HepG2 (cell line): ENCODE measurements around the gene DRAP1. TPM values are rescaled to one million over a fixed set of nuclear protein-coding genes. Genes with fewer than 3 reads are reported as not detected.

Experiments used
- ATAC-seq: fragments of 200-7000 bp; cut with Tn5 transposase; 3 replicates; pipeline ENCODE4 v1.9.1; 2020; ENCODE audit warnings: mild to moderate bottlenecking, moderate library complexity
- BruUV-seq: library from RNA; stranded (reverse); fragments of 400-500 nt; replicated peaks from 2 replicates; lab custom pipeline; 2021; lab: Mats Ljungman, UMichigan
- CTCF ChIA-PET: fragments of 300-600 bp; formaldehyde crosslinking; extraction: SDS; loops from one replicate; lab custom pipeline; 2021; ENCODE audit warnings: low total read pairs, inconsistent platforms, low intra/inter-chr PET ratio; lab: Yijun Ruan, JAX
- POLR2A ChIA-PET: fragments of 350-600 bp; sonication (Branson Sonifier 250); formaldehyde crosslinking; loops from one replicate; lab custom pipeline; 2020; ENCODE audit warnings: antibody characterized with exemption, inconsistent platforms; lab: Yijun Ruan, JAX
- DNase-seq: peaks from one replicate; pipeline ENCODE4 v3.0.0-alpha.2; 2015; ENCODE audit warnings: low spot score
- FAIRE-seq: peaks from 3 replicates; lab custom pipeline; 2011; peaks lifted over from hg19 to GRCh38; lab: Jason Lieb, UNC
- H2AFZ ChIP-seq: one replicate; pipeline ENCODE4 v1.6.1; 2011; ENCODE audit warnings: low read length, inconsistent platforms
- H3K27ac ChIP-seq: fragments of 300-600 bp; 3 replicates; pipeline ENCODE4 v1.8.0; 2011; ENCODE audit warnings: mixed run types, mild to moderate bottlenecking, mixed read lengths, low read length, inconsistent platforms; ENCODE audit not compliant: insufficient read depth; ENCODE audit errors: extremely low read length
- H3K27me3 ChIP-seq, 2 experiments: fragments of 200-600 bp in 1 of 2; 2 replicates in 1 of 2; 3 replicates in 1 of 2; pipeline versions ENCODE4 v1.6.0 to v1.8.0; 2011; ENCODE audit warnings: low read length in 2 of 2, mild to moderate bottlenecking in 2 of 2, moderate library complexity in 2 of 2, inconsistent platforms in 1 of 2; ENCODE audit not compliant: insufficient read depth in 2 of 2, control insufficient read depth in 1 of 2
- H3K36me3 ChIP-seq, 2 experiments: fragments of 200-600 bp in 1 of 2; replicated peaks in 1 of 2; 2 replicates in 1 of 2; 3 replicates in 1 of 2; pipeline versions ENCODE4 v1.5.1 to v1.8.0; 2011; ENCODE audit warnings: low read length in 2 of 2, inconsistent platforms in 1 of 2; ENCODE audit not compliant: insufficient read depth in 2 of 2, control insufficient read depth in 1 of 2
- H3K4me1 ChIP-seq: 2 replicates; pipeline ENCODE4 v1.5.1; 2012; ENCODE audit warnings: low read length, inconsistent platforms; ENCODE audit not compliant: insufficient read depth
- H3K4me2 ChIP-seq: 2 replicates; pipeline ENCODE4 v1.6.0; 2011; ENCODE audit warnings: low read depth, low read length, inconsistent platforms
- H3K4me3 ChIP-seq, 3 experiments: fragments of 200-600 bp in 1 of 3; sonication (generic), shearing (Covaris generic) in 1 of 3; replicated peaks in 1 of 3; 2 replicates each; pipeline ENCODE4 v1.5.1; 2011 to 2016; ENCODE audit warnings: low read length in 3 of 3, inconsistent platforms in 2 of 3, low read depth in 2 of 3, mild to moderate bottlenecking in 2 of 3, control low read depth in 1 of 3, mixed read lengths in 1 of 3; ENCODE audit not compliant: insufficient read depth in 1 of 3
- H3K79me2 ChIP-seq: one replicate; pipeline ENCODE4 v1.6.1; 2011; ENCODE audit warnings: low read length, inconsistent platforms; ENCODE audit not compliant: insufficient read depth
- H3K9ac ChIP-seq: 2 replicates; pipeline ENCODE4 v1.6.0; 2011; ENCODE audit warnings: mild to moderate bottlenecking, low read depth, low read length, inconsistent platforms; ENCODE audit not compliant: insufficient read depth
- H3K9me3 ChIP-seq: 2 replicates; pipeline ENCODE4 v1.5.1; 2012; ENCODE audit warnings: mild to moderate bottlenecking, low read length
- H4K20me1 ChIP-seq: 2 replicates; pipeline ENCODE4 v1.6.0; 2011; ENCODE audit warnings: inconsistent platforms, mild to moderate bottlenecking, low read length, moderate library complexity; ENCODE audit not compliant: insufficient read depth
- ARNT2 ChIP-seq: sonication (generic); formaldehyde crosslinking; IDR thresholded peaks from 2 replicates; pipeline ENCODE4 v1.8.0; 2022; ENCODE audit warnings: mild to moderate bottlenecking, low read depth, missing genetic modification reagents, moderate library complexity
- ATF2 ChIP-seq: sonication (generic); formaldehyde crosslinking; IDR thresholded peaks from 2 replicates; pipeline ENCODE4 v1.4.0; 2020; ENCODE audit warnings: missing genetic modification reagents
- CEBPZ ChIP-seq: IDR thresholded peaks from 2 replicates; pipeline ENCODE4 v1.6.1; 2012; ENCODE audit warnings: low read length, improper control_type of control experiment
- EED ChIP-seq: sonication (generic); formaldehyde crosslinking; IDR thresholded peaks from 2 replicates; pipeline ENCODE4 v1.5.0; 2020; ENCODE audit warnings: mild to moderate bottlenecking, missing genetic modification reagents
- KLF16 ChIP-seq, 2 experiments: sonication (generic) in 1 of 2; formaldehyde crosslinking in 1 of 2; IDR thresholded peaks; 2 replicates each; pipeline versions ENCODE4 v1.6.1 to v1.8.0; 2016 to 2023; ENCODE audit warnings: missing genetic modification reagents in 2 of 2, missing compliant biosample characterization in 1 of 2
- SALL2 ChIP-seq: sonication (generic); formaldehyde crosslinking; IDR thresholded peaks from 2 replicates; pipeline ENCODE4 v1.8.1; 2023; ENCODE audit warnings: mild to moderate bottlenecking, missing genetic modification reagents, inconsistent platforms
- SMAD9 ChIP-seq: sonication (generic); formaldehyde crosslinking; IDR thresholded peaks from 2 replicates; pipeline ENCODE4 v1.5.1; 2020; ENCODE audit warnings: mild to moderate bottlenecking, missing genetic modification reagents
- ZNF674 ChIP-seq: sonication (generic); formaldehyde crosslinking; IDR thresholded peaks from 2 replicates; pipeline ENCODE4 v1.5.0; 2020; ENCODE audit warnings: low read depth, mild to moderate bottlenecking, missing genetic modification reagents
- ZNF891 ChIP-seq: sonication (generic); formaldehyde crosslinking; IDR thresholded peaks from 2 replicates; pipeline ENCODE4 v1.5.0; 2020; ENCODE audit warnings: mild to moderate bottlenecking, missing genetic modification reagents
- ZSCAN12 ChIP-seq: sonication (generic); formaldehyde crosslinking; IDR thresholded peaks from 2 replicates; pipeline ENCODE4 v1.9.0; 2021; ENCODE audit warnings: mild to moderate bottlenecking, missing genetic modification reagents
- WGBS: methylation state at CpG from one replicate; pipeline ENCODE4 v1.1.6; 2017; ENCODE audit warnings: low lambda C conversion rate; 5-methylcytosine and 5-hydroxymethylcytosine counted together
- in situ Hi-C: cut with HindIII; loops from 2 replicates; pipeline ENCODE4 v1.10.0; 2017; ENCODE audit warnings: low pct_unique_long_range_greater_than_20kb; ENCODE audit not compliant: extremely low pct_ligation_motif_present
- intact Hi-C: fragments of 100-400 bp; cut with micrococcal nuclease; formaldehyde crosslinking; loops from one replicate; pipeline ENCODE4 v1.10.0; 2022; ENCODE audit not compliant: unreplicated experiment
- polyA plus RNA-seq, 8 experiments: library from polyadenylated mRNA; depleted of rRNA in 3 of 8; stranded (reverse) in 7 of 8; unstranded in 1 of 8; fragments of >200 nt; fragmentation: Illumina TruSeq in 4 of 8; extraction: Trizol in 4 of 8; gene quantifications; 2 replicates each; pipeline versions ENCODE4 v1.2.1 to v1.2.3, GENCODE V29; 2011 to 2016; ENCODE audit warnings: low read depth in 4 of 8, missing spikeins in 1 of 8, mixed read lengths in 1 of 8; ENCODE audit not compliant: insufficient read depth in 1 of 8
- total RNA-seq, 5 experiments: library from RNA; depleted of rRNA; stranded (reverse); fragments of >200 nt; fragmentation: Illumina TruSeq; extraction: Trizol; gene quantifications; 2 replicates each; pipeline ENCODE4 v1.2.3, GENCODE V29; 2016; ENCODE audit warnings: low read depth in 1 of 5
- TF ChIP-seq, protein P1 (sequence below): sonication (generic); formaldehyde crosslinking; IDR thresholded peaks from 2 replicates; pipeline ENCODE4 v1.5.0; 2020; ENCODE audit warnings: mild to moderate bottlenecking, missing genetic modification reagents, borderline replicate concordance
- TF ChIP-seq, protein P2 (sequence below): sonication (generic); formaldehyde crosslinking; IDR thresholded peaks from 2 replicates; pipeline ENCODE4 v1.4.0; 2020; ENCODE audit warnings: mild to moderate bottlenecking, missing genetic modification reagents

Gene DRAP1
- total and polyA plus RNA-seq, 2 of the 13 experiments (the other 11 are each of a cell fraction or from before 2014, with no cell fraction given) = 46.8 to 52.3 TPM

GRCh38 chr11:65911682-65912568 is 7.3 kb upstream of the DRAP1 start (continued):
- TF ChIP-seq ZSCAN12 (CRISPR knock-in tag) (no peak), ZNF674 (no peak), ZNF891 (0 out of 2 replicates have a peak, but pooled peaks have one; percentile 34)

GRCh38 chr11:65912845-65913244 is 6.4 kb upstream of the DRAP1 start:
- CTCF ChIA-PET = no interaction called here
- no peak overlapping the region for H3K27ac ChIP-seq
- no peak overlapping the region for H3K9ac ChIP-seq
- no peaks in the 10 kb centered on the region for H4K20me1 ChIP-seq
- POLR2A ChIA-PET = interaction anchor here (1.7 to 2.4 kb wide), 2 partner anchors 14 to 23 kb away, joined by 9 to 21 read pairs; partner anchors contain the start of genes CCDC85B, FIBP and FOSL1
- peaks cover 0 to 3% of the 10 kb centered on the region in 2 experiments; a peak in 1 of 5 replicates for H3K27me3 ChIP-seq
- DNase-seq (no peak), ATAC-seq (no peak), FAIRE-seq (no peak)
- H3K9me3 ChIP-seq = no peaks in the 10 kb centered on the region
- no peak overlapping the region for H3K4me2 ChIP-seq
- intact Hi-C loops (no loop called here), in situ Hi-C loops (no loop called here)
- H2AFZ ChIP-seq = no peak overlapping the region
- WGBS = 49% methylated on average over 4 of the region's 4 CpGs
- H3K36me3 ChIP-seq = no peaks in the 10 kb centered on the region
- no peak overlapping the region for H3K4me3 ChIP-seq
- H3K79me2 ChIP-seq = peaks cover 2% of the 10 kb centered on the region
- H3K4me1 ChIP-seq = peaks cover 69% of the 10 kb centered on the region
- no TSS peak for BruUV-seq
- TF ChIP-seq EED (CRISPR knock-in tag) (no peak), CEBPZ (no peak), SMAD9 (no peak), SALL2 (no peak), ATF2 (CRISPR knock-in tag) (no peak), ARNT2 (CRISPR knock-in tag) (no peak), KLF16 (CRISPR knock-in tag; IDR thresholded peaks at IDR 0.05) (no peak)
- TF ChIP-seq, protein P1, sequence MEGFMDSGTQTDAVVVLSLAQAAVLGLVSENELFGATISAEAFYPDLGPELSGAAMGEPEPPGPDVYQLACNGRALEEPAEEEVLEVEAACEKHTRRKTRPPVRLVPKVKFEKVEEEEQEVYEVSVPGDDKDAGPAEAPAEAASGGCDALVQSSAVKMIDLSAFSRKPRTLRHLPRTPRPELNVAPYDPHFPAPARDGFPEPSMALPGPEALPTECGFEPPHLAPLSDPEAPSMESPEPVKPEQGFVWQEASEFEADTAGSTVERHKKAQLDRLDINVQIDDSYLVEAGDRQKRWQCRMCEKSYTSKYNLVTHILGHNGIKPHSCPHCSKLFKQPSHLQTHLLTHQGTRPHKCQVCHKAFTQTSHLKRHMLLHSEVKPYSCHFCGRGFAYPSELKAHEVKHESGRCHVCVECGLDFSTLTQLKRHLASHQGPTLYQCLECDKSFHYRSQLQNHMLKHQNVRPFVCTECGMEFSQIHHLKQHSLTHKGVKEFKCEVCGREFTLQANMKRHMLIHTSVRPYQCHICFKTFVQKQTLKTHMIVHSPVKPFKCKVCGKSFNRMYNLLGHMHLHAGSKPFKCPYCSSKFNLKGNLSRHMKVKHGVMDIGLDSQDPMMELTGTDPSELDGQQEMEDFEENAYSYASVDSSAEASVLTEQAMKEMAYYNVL (CRISPR knock-in tag) = no peak
- TF ChIP-seq, protein P2, sequence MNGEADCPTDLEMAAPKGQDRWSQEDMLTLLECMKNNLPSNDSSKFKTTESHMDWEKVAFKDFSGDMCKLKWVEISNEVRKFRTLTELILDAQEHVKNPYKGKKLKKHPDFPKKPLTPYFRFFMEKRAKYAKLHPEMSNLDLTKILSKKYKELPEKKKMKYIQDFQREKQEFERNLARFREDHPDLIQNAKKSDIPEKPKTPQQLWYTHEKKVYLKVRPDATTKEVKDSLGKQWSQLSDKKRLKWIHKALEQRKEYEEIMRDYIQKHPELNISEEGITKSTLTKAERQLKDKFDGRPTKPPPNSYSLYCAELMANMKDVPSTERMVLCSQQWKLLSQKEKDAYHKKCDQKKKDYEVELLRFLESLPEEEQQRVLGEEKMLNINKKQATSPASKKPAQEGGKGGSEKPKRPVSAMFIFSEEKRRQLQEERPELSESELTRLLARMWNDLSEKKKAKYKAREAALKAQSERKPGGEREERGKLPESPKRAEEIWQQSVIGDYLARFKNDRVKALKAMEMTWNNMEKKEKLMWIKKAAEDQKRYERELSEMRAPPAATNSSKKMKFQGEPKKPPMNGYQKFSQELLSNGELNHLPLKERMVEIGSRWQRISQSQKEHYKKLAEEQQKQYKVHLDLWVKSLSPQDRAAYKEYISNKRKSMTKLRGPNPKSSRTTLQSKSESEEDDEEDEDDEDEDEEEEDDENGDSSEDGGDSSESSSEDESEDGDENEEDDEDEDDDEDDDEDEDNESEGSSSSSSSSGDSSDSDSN (CRISPR knock-in tag) = no peak
